SK-N-MC (cell line): ENCODE results near the gene INHBE.

Source experiments
- DNase-seq: peaks from one replicate; pipeline ENCODE4 v3.0.0-alpha.2; 2011; ENCODE audit warnings: low read depth, low spot score
- H3K27ac ChIP-seq: fragments of 200-600 bp; sonication (generic); 2 replicates; pipeline ENCODE4 v1.5.1; 2016; ENCODE audit warnings: mixed run types
- H3K36me3 ChIP-seq: fragments of 200-600 bp; sonication (generic); 2 replicates; pipeline ENCODE4 v1.6.1; 2017; ENCODE audit warnings: antibody characterized with exemption, low read length, mixed read lengths; ENCODE audit not compliant: insufficient read depth
- H3K4me3 ChIP-seq: fragments of 200-600 bp; sonication (generic); 2 replicates; pipeline ENCODE4 v1.5.1; 2016
- H3K9ac ChIP-seq: fragments of 200-600 bp; sonication (generic); 2 replicates; pipeline ENCODE4 v1.8.0; 2017; ENCODE audit warnings: mixed run types, mixed read lengths; ENCODE audit not compliant: insufficient read length
- H3K9me3 ChIP-seq: fragments of 200-600 bp; sonication (generic); 2 replicates; pipeline ENCODE4 v1.6.1; 2017; ENCODE audit warnings: low read depth, mild to moderate bottlenecking, antibody characterized with exemption, low read length, moderate library complexity, mixed read lengths
- EZH2 ChIP-seq: fragments of 200-600 bp; sonication (generic); IDR thresholded peaks from one replicate; pipeline ENCODE4 v1.6.1; 2017; ENCODE audit warnings: antibody characterized with exemption
- FOXP2 ChIP-seq: optimal IDR thresholded peaks from 2 replicates; pipeline ENCODE3; 2011; ENCODE audit warnings: mild to moderate bottlenecking, moderate library complexity; ENCODE audit not compliant: insufficient read depth; ENCODE audit errors: extremely low read length, control extremely low read depth
- POLR2AphosphoS5 ChIP-seq: IDR thresholded peaks from 2 replicates; pipeline ENCODE4 v1.6.1; 2012; ENCODE audit warnings: mild to moderate bottlenecking, low read depth, low read length, borderline replicate concordance

The INHBE gene

DNA sequence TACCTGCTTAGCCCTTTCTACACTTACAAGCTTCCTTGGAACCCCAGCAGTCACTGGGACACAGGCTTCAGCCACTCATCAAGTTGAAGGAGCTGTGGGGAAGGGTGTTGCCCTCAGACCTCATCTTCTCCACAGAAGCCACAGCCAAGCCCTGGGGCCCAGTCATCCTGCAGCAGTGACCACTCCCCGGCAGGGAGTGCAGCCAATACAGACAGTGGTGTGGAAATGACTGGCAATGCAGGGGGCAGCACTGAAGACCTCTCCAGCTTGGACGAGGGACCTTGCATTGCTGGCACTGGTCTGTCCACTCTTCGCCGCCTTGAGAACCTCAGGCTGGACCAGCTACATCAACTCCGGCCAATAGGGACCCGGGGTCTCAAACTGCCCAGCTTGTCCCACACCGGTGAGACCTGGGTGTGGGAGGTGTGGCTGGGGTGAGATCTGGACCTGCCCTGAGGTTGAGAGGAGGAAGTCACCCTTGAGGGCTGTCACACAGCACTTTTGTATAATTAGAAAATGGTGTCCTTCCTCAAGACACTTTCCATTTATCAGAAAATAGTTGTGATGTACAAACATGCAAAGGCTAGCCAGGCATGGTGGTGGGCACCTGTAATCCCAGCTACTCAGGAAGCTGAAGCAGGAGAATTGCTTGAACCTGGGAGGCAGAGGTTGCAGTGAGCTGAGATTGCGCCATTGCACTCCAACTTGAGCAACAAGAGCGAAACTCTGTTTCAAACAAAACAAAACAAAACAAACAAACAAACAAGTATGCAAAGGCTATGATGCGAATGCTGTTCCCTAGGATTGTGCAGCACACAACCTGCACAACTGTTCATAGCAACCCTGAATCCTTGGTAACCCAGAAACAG, 14.4 kb downstream of the INHBE start:
- Histone ChIP-seq H3K9me3 (no peaks in the 10 kb centered on the region), H3K27ac (no peak overlapping the region), H3K4me3 (no peak overlapping the region), H3K9ac (no peak overlapping the region), H3K36me3 (no peaks in the 10 kb centered on the region)
- DNase-seq = no peak
- TF ChIP-seq EZH2 = no peak
- TF ChIP-seq FOXP2 = no peak
- no peak for TF ChIP-seq POLR2AphosphoS5

DNA sequence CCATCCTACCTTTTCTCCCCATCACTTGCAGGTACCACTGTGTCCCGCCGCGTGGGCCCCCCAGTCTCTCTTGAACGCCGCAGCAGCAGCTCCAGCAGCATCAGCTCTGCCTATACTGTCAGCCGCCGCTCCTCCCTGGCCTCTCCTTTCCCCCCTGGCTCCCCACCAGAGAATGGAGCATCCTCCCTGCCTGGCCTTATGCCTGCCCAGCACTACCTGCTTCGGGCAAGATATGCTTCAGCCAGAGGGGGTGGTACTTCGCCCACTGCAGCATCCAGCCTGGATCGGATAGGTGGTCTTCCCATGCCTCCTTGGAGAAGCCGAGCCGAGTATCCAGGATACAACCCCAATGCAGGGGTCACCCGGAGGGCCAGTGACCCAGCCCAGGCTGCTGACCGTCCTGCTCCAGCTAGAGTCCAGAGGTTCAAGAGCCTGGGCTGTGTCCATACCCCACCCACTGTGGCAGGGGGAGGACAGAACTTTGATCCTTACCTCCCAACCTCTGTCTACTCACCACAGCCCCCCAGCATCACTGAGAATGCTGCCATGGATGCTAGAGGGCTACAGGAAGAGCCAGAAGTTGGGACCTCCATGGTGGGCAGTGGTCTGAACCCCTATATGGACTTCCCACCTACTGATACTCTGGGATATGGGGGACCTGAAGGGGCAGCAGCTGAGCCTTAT, 15.3 kb downstream of the INHBE start:
- TF ChIP-seq POLR2AphosphoS5 (no peak), EZH2 (no peak), FOXP2 (no peak)
- no peaks in the 10 kb centered on the region for H3K9me3 ChIP-seq
- H3K9ac ChIP-seq = no peak overlapping the region

DNA sequence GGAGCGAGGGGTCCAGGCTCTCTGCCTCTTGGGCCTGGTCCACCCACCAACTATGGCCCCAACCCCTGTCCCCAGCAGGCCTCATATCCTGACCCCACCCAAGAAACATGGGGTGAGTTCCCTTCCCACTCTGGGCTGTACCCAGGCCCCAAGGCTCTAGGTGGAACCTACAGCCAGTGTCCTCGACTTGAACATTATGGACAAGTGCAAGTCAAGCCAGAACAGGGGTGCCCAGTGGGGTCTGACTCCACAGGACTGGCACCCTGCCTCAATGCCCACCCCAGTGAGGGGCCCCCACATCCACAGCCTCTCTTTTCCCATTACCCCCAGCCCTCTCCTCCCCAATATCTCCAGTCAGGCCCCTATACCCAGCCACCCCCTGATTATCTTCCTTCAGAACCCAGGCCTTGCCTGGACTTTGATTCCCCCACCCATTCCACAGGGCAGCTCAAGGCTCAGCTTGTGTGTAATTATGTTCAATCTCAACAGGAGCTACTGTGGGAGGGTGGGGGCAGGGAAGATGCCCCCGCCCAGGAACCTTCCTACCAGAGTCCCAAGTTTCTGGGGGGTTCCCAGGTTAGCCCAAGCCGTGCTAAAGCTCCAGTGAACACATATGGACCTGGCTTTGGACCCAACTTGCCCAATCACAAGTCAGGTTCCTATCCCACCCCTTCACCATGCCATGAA, 16.0 kb downstream of the INHBE start:
- Histone ChIP-seq H3K27ac (no peak overlapping the region), H3K9ac (no peak overlapping the region), H3K9me3 (no peaks in the 10 kb centered on the region), H3K4me3 (no peak overlapping the region), H3K36me3 (no peaks in the 10 kb centered on the region)
- TF ChIP-seq EZH2 = no peak
- no peak for TF ChIP-seq FOXP2
- no peak for TF ChIP-seq POLR2AphosphoS5
- DNase-seq = no peak

More for the DNA sequence above, 15.3 kb downstream of the INHBE start:
- Histone ChIP-seq H3K36me3 (no peaks in the 10 kb centered on the region), H3K4me3 (no peak overlapping the region), H3K27ac (no peak overlapping the region)
- DNase-seq = no peak

DNA sequence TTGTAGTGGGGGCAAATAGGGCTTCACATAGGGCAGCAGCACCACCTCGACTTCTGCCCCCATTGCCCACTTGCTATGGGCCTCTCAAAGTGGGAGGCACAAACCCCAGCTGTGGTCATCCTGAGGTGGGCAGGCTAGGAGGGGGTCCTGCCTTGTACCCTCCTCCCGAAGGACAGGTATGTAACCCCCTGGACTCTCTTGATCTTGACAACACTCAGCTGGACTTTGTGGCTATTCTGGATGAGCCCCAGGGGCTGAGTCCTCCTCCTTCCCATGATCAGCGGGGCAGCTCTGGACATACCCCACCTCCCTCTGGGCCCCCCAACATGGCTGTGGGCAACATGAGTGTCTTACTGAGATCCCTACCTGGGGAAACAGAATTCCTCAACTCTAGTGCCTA, 16.6 kb downstream of the INHBE start:
- Histone ChIP-seq H3K9me3 (no peaks in the 10 kb centered on the region), H3K36me3 (no peaks in the 10 kb centered on the region), H3K4me3 (no peak overlapping the region), H3K27ac (no peak overlapping the region), H3K9ac (no peak overlapping the region)
- DNase-seq = no peak
- TF ChIP-seq EZH2 = no peak
- TF ChIP-seq FOXP2 = no peak
- TF ChIP-seq POLR2AphosphoS5 = no peak

DNA sequence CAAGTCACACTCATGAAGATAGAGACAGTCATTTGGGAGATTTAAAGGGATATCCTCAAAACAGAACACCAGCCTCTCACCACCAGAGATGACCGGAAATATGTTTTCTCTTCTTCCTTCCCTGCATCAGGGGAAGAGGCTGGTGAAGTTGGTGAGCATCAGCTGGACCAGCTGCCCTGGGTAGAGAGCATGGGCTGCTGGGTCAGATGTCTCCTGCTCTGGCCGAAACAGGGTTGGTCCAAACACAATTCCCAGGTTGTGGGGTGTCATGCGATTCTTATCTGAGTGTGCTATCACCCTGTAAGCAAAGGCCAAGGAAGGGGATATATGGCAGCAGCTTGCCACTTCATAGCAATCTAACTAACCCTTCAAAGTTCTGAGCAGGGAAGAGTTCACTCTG, 17.3 kb downstream of the INHBE start:
- Histone ChIP-seq H3K9ac (no peak overlapping the region), H3K9me3 (no peaks in the 10 kb centered on the region), H3K4me3 (no peak overlapping the region), H3K27ac (no peak overlapping the region), H3K36me3 (no peaks in the 10 kb centered on the region)
- no peak for TF ChIP-seq EZH2
- TF ChIP-seq POLR2AphosphoS5 = no peak
- no peak for TF ChIP-seq FOXP2
- no peak for DNase-seq

DNA sequence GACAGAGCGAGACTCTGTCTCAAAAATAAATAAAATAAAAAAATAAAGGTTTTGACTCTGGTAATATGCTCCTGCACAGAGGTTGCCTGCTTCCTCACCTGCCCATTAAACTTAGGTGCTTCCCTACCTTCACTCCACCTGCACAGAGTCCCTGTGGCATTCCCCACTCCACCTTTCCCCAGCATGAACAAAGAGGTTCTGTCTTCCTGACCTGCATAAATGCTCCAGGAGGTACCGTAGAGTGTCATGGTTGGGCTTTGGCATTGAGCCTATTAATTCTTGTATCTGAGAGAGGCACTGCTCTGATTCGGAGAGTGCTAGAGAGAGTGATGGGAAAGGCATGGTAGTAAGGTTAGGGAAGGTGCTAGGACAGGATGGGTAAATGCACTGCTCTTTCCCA, 18.3 kb downstream of the INHBE start:
- Histone ChIP-seq H3K9ac (no peak overlapping the region), H3K36me3 (no peaks in the 10 kb centered on the region), H3K27ac (no peak overlapping the region), H3K9me3 (no peaks in the 10 kb centered on the region), H3K4me3 (no peak overlapping the region)
- DNase-seq = no peak
- TF ChIP-seq POLR2AphosphoS5 (no peak), EZH2 (no peak), FOXP2 (no peak)

DNA sequence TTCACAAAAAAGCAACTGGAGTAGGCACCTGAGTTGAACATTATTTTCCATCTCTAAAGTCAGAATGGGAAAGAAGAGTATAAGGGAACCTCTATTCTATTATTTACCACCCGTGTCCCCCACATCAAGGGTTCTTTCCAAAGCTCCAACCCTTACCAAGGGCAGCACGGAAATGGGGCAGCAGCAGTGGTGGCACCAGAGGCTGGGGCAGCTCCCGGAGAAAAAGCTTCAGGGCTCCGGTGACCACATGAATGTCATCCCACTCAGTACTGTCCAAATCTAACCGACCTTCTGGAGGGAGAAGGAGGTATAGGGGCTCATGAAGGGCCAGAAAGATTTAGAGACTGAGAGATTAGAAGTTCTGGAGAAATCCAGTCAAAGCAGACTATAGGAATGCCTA, 18.8 kb downstream of the INHBE start:
- no peak for DNase-seq
- TF ChIP-seq POLR2AphosphoS5 = no peak
- TF ChIP-seq FOXP2 = no peak
- TF ChIP-seq EZH2 = no peak
- H3K9me3 ChIP-seq = no peaks in the 10 kb centered on the region
- no peak overlapping the region for H3K4me3 ChIP-seq
- H3K36me3 ChIP-seq = no peaks in the 10 kb centered on the region
- no peak overlapping the region for H3K27ac ChIP-seq
- H3K9ac ChIP-seq = no peak overlapping the region

DNA sequence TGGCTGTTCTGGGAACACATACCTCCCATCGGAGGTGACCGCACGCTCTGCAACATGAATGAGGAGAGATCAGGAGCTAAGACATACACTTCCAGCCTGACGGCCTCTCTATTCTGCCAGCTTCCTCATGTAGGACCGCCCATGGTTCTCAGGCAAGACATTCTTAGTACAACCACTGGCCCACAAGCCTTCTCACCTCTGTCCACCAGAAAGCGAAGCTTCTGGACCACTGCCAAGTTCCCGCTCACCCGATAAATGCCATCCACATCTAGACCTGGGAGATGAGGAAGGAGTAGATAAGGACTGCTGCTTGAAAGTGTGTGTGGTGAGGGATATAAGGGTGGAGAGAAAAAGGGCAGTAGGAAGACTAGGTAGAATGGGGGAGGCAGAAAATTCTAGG, 19.3 kb downstream of the INHBE start:
- Histone ChIP-seq H3K9me3 (no peaks in the 10 kb centered on the region), H3K9ac (no peak overlapping the region), H3K27ac (no peak overlapping the region), H3K36me3 (no peaks in the 10 kb centered on the region), H3K4me3 (no peak overlapping the region)
- TF ChIP-seq POLR2AphosphoS5 = no peak
- no peak for TF ChIP-seq EZH2
- TF ChIP-seq FOXP2 = no peak
- no peak for DNase-seq
